ENCODE data around the gene ARHGEF16. TPM values are rescaled to one million over a fixed set of nuclear protein-coding genes. Genes with fewer than 3 reads are reported as not detected.

Gene ARHGEF16
- total and polyA plus RNA-seq, 3 experiments from 2014 or later: 0.06 TPM; not detected in 2

GRCh38 chr1:3496916-3497315, 42.5 kb downstream of the ARHGEF16 start:
- POLR2A ChIA-PET: no interaction called here
- DNase-seq: no peak
- H3K4me1 Mint-ChIP-seq: no peaks in the 10 kb centered on the region
- CTCF ChIA-PET: interaction anchor here (1.0 to 1.6 kb wide), 2 partner anchors 20 to 122 kb away, joined by 3 to 4 read pairs; no protein-coding TSS in a partner anchor
- Histone ChIP-seq H3K36me3 (ENCODE audit: insufficient read depth, low read length) (no peaks in the 10 kb centered on the region), H3K4me1 (ENCODE audit: insufficient read depth, low read length) (no peaks in the 10 kb centered on the region), H3K27me3 (ENCODE audit: insufficient read depth, low read length, poor library complexity, severe bottlenecking) (no peaks in the 10 kb centered on the region), H3K4me3 (ENCODE audit: low read length) (no peak overlapping the region), H3K27ac (ENCODE audit: low read depth, low read length) (no peak overlapping the region), H3K9me3 (ENCODE audit: low read length) (no peaks in the 10 kb centered on the region)
- no peaks in the 10 kb centered on the region for H3K36me3 Mint-ChIP-seq
- no peak overlapping the region for H3K27ac Mint-ChIP-seq
- no peak overlapping the region for H3K4me3 Mint-ChIP-seq
- H3K27me3 Mint-ChIP-seq: no peaks in the 10 kb centered on the region
- no peaks in the 10 kb centered on the region for H3K9me3 Mint-ChIP-seq

- H3K36me3 ChIP-seq (ENCODE audit: insufficient read depth, low read length): no peaks in the 10 kb centered on the region
Observed at GRCh38 chr1:3497521-3497920, 43.1 kb downstream of the ARHGEF16 start.

GRCh38 chr1:3498246-3498930, 43.9 kb downstream of the ARHGEF16 start:
- ChIA-PET CTCF (interaction anchor here (1.1 kb wide), 1 partner anchor 8 kb away, joined by 3 read pairs; no protein-coding TSS in a partner anchor), POLR2A (no interaction called here)

More at GRCh38 chr1:3497521-3497920, 43.1 kb downstream of the ARHGEF16 start:
- Mint-ChIP-seq H3K27ac (no peak overlapping the region), H3K9me3 (no peaks in the 10 kb centered on the region), H3K4me3 (no peak overlapping the region), H3K4me1 (no peaks in the 10 kb centered on the region), H3K36me3 (no peaks in the 10 kb centered on the region), H3K27me3 (no peaks in the 10 kb centered on the region)
- no peak for DNase-seq
- H3K4me1 ChIP-seq (ENCODE audit: insufficient read depth, low read length): no peaks in the 10 kb centered on the region
- ChIA-PET POLR2A (no interaction called here), CTCF (no interaction called here)
- no peak overlapping the region for H3K4me3 ChIP-seq (ENCODE audit: low read length)
- no peaks in the 10 kb centered on the region for H3K27me3 ChIP-seq (ENCODE audit: insufficient read depth, low read length, poor library complexity, severe bottlenecking)
- H3K9me3 ChIP-seq (ENCODE audit: low read length): no peaks in the 10 kb centered on the region
- no peak overlapping the region for H3K27ac ChIP-seq (ENCODE audit: low read depth, low read length)

GRCh38 chr1:3498986-3499385, 44.5 kb downstream of the ARHGEF16 start:
- Mint-ChIP-seq H3K27ac (no peak overlapping the region), H3K4me3 (no peak overlapping the region), H3K27me3 (no peaks in the 10 kb centered on the region), H3K9me3 (no peaks in the 10 kb centered on the region), H3K36me3 (peaks cover 0 to 2% (median 0%) of the 10 kb centered on the region in 3 donors), H3K4me1 (no peaks in the 10 kb centered on the region)
- H3K36me3 ChIP-seq (ENCODE audit: insufficient read depth, low read length): no peaks in the 10 kb centered on the region
- H3K27me3 ChIP-seq (ENCODE audit: insufficient read depth, low read length, poor library complexity, severe bottlenecking): no peaks in the 10 kb centered on the region
- no peak for DNase-seq
- H3K4me3 ChIP-seq (ENCODE audit: low read length): no peak overlapping the region
- no peaks in the 10 kb centered on the region for H3K4me1 ChIP-seq (ENCODE audit: insufficient read depth, low read length)
- POLR2A ChIA-PET: no interaction called here
- no peak overlapping the region for H3K27ac ChIP-seq (ENCODE audit: low read depth, low read length)
- no peaks in the 10 kb centered on the region for H3K9me3 ChIP-seq (ENCODE audit: low read length)
- CTCF ChIA-PET: interaction anchor here (1.1 kb wide), 1 partner anchor 8 kb away, joined by 3 read pairs; no protein-coding TSS in a partner anchor

More at GRCh38 chr1:3498246-3498930, 43.9 kb downstream of the ARHGEF16 start:
- Mint-ChIP-seq H3K27ac (no peak overlapping the region), H3K36me3 (peaks cover 0 to under 1% (median 0%) of the 10 kb centered on the region in 3 donors), H3K9me3 (no peaks in the 10 kb centered on the region), H3K27me3 (no peaks in the 10 kb centered on the region), H3K4me1 (no peaks in the 10 kb centered on the region), H3K4me3 (no peak overlapping the region)
- no peak for DNase-seq
- Histone ChIP-seq H3K27ac (ENCODE audit: low read depth, low read length) (no peak overlapping the region), H3K27me3 (ENCODE audit: insufficient read depth, low read length, poor library complexity, severe bottlenecking) (no peaks in the 10 kb centered on the region), H3K9me3 (ENCODE audit: low read length) (no peaks in the 10 kb centered on the region), H3K4me1 (ENCODE audit: insufficient read depth, low read length) (no peaks in the 10 kb centered on the region), H3K36me3 (ENCODE audit: insufficient read depth, low read length) (no peaks in the 10 kb centered on the region), H3K4me3 (ENCODE audit: low read length) (no peak overlapping the region)

- H3K4me1 ChIP-seq (ENCODE audit: insufficient read depth, low read length): no peaks in the 10 kb centered on the region
- no peak for DNase-seq
- no peaks in the 10 kb centered on the region for H3K27me3 ChIP-seq (ENCODE audit: insufficient read depth, low read length, poor library complexity, severe bottlenecking)
- H3K27ac ChIP-seq (ENCODE audit: low read depth, low read length): no peak overlapping the region
- no peaks in the 10 kb centered on the region for H3K27me3 Mint-ChIP-seq
- H3K27ac Mint-ChIP-seq: no peak overlapping the region
- no peaks in the 10 kb centered on the region for H3K9me3 ChIP-seq (ENCODE audit: low read length)
- ChIA-PET CTCF (interaction anchor here (1.1 kb wide), 1 partner anchor 9 kb away, joined by 3 read pairs; no protein-coding TSS in a partner anchor), POLR2A (no interaction called here)
- H3K4me1 Mint-ChIP-seq: no peaks in the 10 kb centered on the region
- H3K4me3 ChIP-seq (ENCODE audit: low read length): no peak overlapping the region
- H3K9me3 Mint-ChIP-seq: no peaks in the 10 kb centered on the region
- H3K36me3 ChIP-seq (ENCODE audit: insufficient read depth, low read length): no peaks in the 10 kb centered on the region
- H3K4me3 Mint-ChIP-seq: no peak overlapping the region
- H3K36me3 Mint-ChIP-seq: peaks cover 0 to 4% (median 0%) of the 10 kb centered on the region in 3 donors
Observed at GRCh38 chr1:3499611-3500010, 45.1 kb downstream of the ARHGEF16 start.

- Histone ChIP-seq H3K9me3 (ENCODE audit: low read length) (no peaks in the 10 kb centered on the region), H3K4me1 (ENCODE audit: insufficient read depth, low read length) (no peaks in the 10 kb centered on the region), H3K36me3 (ENCODE audit: insufficient read depth, low read length) (no peaks in the 10 kb centered on the region), H3K4me3 (ENCODE audit: low read length) (no peak overlapping the region), H3K27ac (ENCODE audit: low read depth, low read length) (no peak overlapping the region), H3K27me3 (ENCODE audit: insufficient read depth, low read length, poor library complexity, severe bottlenecking) (no peaks in the 10 kb centered on the region)
- ChIA-PET POLR2A (interaction anchor here (0.6 kb wide), 1 partner anchor 122 kb away, joined by 3 read pairs; no protein-coding TSS in a partner anchor), CTCF (no interaction called here)
- Mint-ChIP-seq H3K4me3 (no peak overlapping the region), H3K9me3 (no peaks in the 10 kb centered on the region), H3K27me3 (no peaks in the 10 kb centered on the region), H3K27ac (no peak overlapping the region), H3K36me3 (peaks cover 0 to 4% (median 0%) of the 10 kb centered on the region in 3 donors), H3K4me1 (no peaks in the 10 kb centered on the region)
- DNase-seq: no peak
Observed at GRCh38 chr1:3500265-3500835, 45.9 kb downstream of the ARHGEF16 start.

GRCh38 chr1:3501437-3501836, 47.0 kb downstream of the ARHGEF16 start:
- Mint-ChIP-seq H3K4me3 (no peak overlapping the region), H3K36me3 (peaks cover 0 to 7% (median 0%) of the 10 kb centered on the region in 3 donors), H3K4me1 (no peaks in the 10 kb centered on the region), H3K9me3 (no peaks in the 10 kb centered on the region), H3K27ac (no peak overlapping the region), H3K27me3 (no peaks in the 10 kb centered on the region)
- CTCF ChIA-PET: interaction anchor here (1.1 to 1.2 kb wide), 2 partner anchors 17 to 223 kb away, joined by 3 to 4 read pairs; no protein-coding TSS in a partner anchor
- H3K27ac ChIP-seq (ENCODE audit: low read depth, low read length): no peak overlapping the region
- DNase-seq: no peak
- H3K4me1 ChIP-seq (ENCODE audit: insufficient read depth, low read length): no peaks in the 10 kb centered on the region
- H3K4me3 ChIP-seq (ENCODE audit: low read length): no peak overlapping the region
- no peaks in the 10 kb centered on the region for H3K9me3 ChIP-seq (ENCODE audit: low read length)
- no peaks in the 10 kb centered on the region for H3K27me3 ChIP-seq (ENCODE audit: insufficient read depth, low read length, poor library complexity, severe bottlenecking)
- POLR2A ChIA-PET: interaction anchor here (0.6 kb wide), 1 partner anchor 11 kb away, joined by 4 read pairs; no protein-coding TSS in a partner anchor
- H3K36me3 ChIP-seq (ENCODE audit: insufficient read depth, low read length): no peaks in the 10 kb centered on the region

All from CD8-positive, alpha-beta memory T cell (primary cell).